Chondrocyte (in vitro differentiated cells): ENCODE data around the gene HPCAL1. TPM values are rescaled to one million over a fixed set of nuclear protein-coding genes. Genes with fewer than 3 reads are reported as not detected.
A peak's percentile ranks its signal among the peaks of the same experiment; 100 is the strongest.

Source experiments
- DNase-seq: peaks from one replicate; pipeline ENCODE4 v3.0.0; 2021; ENCODE audit warnings: mixed read lengths, low spot score
- H3K27ac Mint-ChIP-seq: one replicate; pipeline ENCODE4 v1.8.0; 2021; ENCODE audit warnings: mild to moderate bottlenecking, moderate library complexity, mixed read lengths; ENCODE audit not compliant: unreplicated experiment
- H3K27me3 Mint-ChIP-seq: 2 replicates; pipeline ENCODE4 v1.8.0; 2021; ENCODE audit warnings: low read depth, mixed read lengths
- H3K36me3 Mint-ChIP-seq: 2 replicates; pipeline ENCODE4 v1.8.0; 2021; ENCODE audit warnings: low read depth, mixed read lengths
- H3K4me1 Mint-ChIP-seq: 2 replicates; pipeline ENCODE4 v1.8.0; 2021; ENCODE audit warnings: low read depth, mild to moderate bottlenecking, mixed read lengths
- H3K4me3 Mint-ChIP-seq: one replicate; pipeline ENCODE4 v1.8.0; 2021; ENCODE audit warnings: mild to moderate bottlenecking, moderate library complexity, mixed read lengths; ENCODE audit not compliant: unreplicated experiment
- H3K9me3 Mint-ChIP-seq: 2 replicates; pipeline ENCODE4 v1.8.0; 2021; ENCODE audit warnings: low read depth, mixed read lengths
- CTCF ChIP-seq: fragments of 200-600 bp; sonication (generic); IDR thresholded peaks from 2 replicates; pipeline ENCODE4 v1.5.0; 2021; ENCODE audit warnings: antibody characterized with exemption, mild to moderate bottlenecking, moderate library complexity
- total RNA-seq: library from RNA; stranded (reverse); gene quantifications from 3 replicates; pipeline ENCODE4 v1.2.1, GENCODE V29; 2021

The HPCAL1 gene
- total RNA-seq, 1 donor from 2014 or later: 19.3 TPM

GRCh38 chr2:10332402-10333246 lies 29.9 kb downstream of the HPCAL1 start:
- no peak for TF ChIP-seq CTCF
- H3K4me3 Mint-ChIP-seq: no peak overlapping the region
- peaks cover 63% of the 10 kb centered on the region for H3K4me1 Mint-ChIP-seq
- DNase-seq: peak; percentile 41
- peaks cover 2% of the 10 kb centered on the region for H3K36me3 Mint-ChIP-seq
- peak overlapping the region; percentile 94 for H3K27ac Mint-ChIP-seq
- H3K27me3 Mint-ChIP-seq: no peaks in the 10 kb centered on the region
- peaks cover 4% of the 10 kb centered on the region for H3K9me3 Mint-ChIP-seq

- Mint-ChIP-seq H3K4me3 (no peak overlapping the region), H3K27me3 (no peaks in the 10 kb centered on the region), H3K36me3 (peaks cover 2% of the 10 kb centered on the region), H3K4me1 (peaks cover 57% of the 10 kb centered on the region), H3K27ac (peak overlapping the region; percentile 45), H3K9me3 (peaks cover 4% of the 10 kb centered on the region)
- DNase-seq: peak; percentile 49
- TF ChIP-seq CTCF: no peak
Measured at GRCh38 chr2:10333247-10333613, 30.5 kb downstream of the HPCAL1 start.

- H3K36me3 Mint-ChIP-seq: peaks cover 2% of the 10 kb centered on the region
- no peak for DNase-seq
- H3K4me1 Mint-ChIP-seq: peaks cover 53% of the 10 kb centered on the region
- no peak overlapping the region for H3K27ac Mint-ChIP-seq
- no peak for TF ChIP-seq CTCF
- peaks cover 4% of the 10 kb centered on the region for H3K9me3 Mint-ChIP-seq
- no peak overlapping the region for H3K4me3 Mint-ChIP-seq
- no peaks in the 10 kb centered on the region for H3K27me3 Mint-ChIP-seq
Measured at GRCh38 chr2:10333966-10334365, 31.3 kb downstream of the HPCAL1 start.

- no peak for TF ChIP-seq CTCF
- H3K36me3 Mint-ChIP-seq: peaks cover 2% of the 10 kb centered on the region
- H3K4me1 Mint-ChIP-seq: peaks cover 40% of the 10 kb centered on the region
- no peaks in the 10 kb centered on the region for H3K27me3 Mint-ChIP-seq
- peaks cover 4% of the 10 kb centered on the region for H3K9me3 Mint-ChIP-seq
- no peak overlapping the region for H3K27ac Mint-ChIP-seq
- no peak overlapping the region for H3K4me3 Mint-ChIP-seq
- DNase-seq: no peak
Measured at GRCh38 chr2:10335046-10335840, 32.5 kb downstream of the HPCAL1 start.

- Mint-ChIP-seq H3K4me3 (no peak overlapping the region), H3K36me3 (peaks cover 2% of the 10 kb centered on the region), H3K9me3 (peaks cover 4% of the 10 kb centered on the region), H3K4me1 (peaks cover 33% of the 10 kb centered on the region), H3K27ac (no peak overlapping the region), H3K27me3 (no peaks in the 10 kb centered on the region)
- DNase-seq: no peak
- no peak for TF ChIP-seq CTCF
Measured at GRCh38 chr2:10336283-10336682, 33.6 kb downstream of the HPCAL1 start.
